Stimulated activated CD4-positive, alpha-beta T cell treated with anti-CD3 and anti-CD28 coated beads, Interleukin-15, amount 100 ng/mL, for 24 hours (primary cell): ENCODE results near the gene COPS8.
A peak's percentile ranks its signal among the peaks of the same experiment; 100 is the strongest.

ENCODE experiments used
- DNase-seq: peaks from one replicate; pipeline ENCODE4 v3.0.0-alpha.2; 2020

The COPS8 gene

GRCh38 chr2:237066396-237066795 lies 19.3 kb upstream of the COPS8 start:
- DNase-seq, result no peak

- DNase-seq, result no peak
These were observed 17.6 kb upstream of the COPS8 start for GRCh38 chr2:237068005-237068576.

GRCh38 chr2:237072067-237072931 lies 13.4 kb upstream of the COPS8 start:
- DNase-seq, result peak; percentile 76

GRCh38 chr2:237073552-237073951 lies 12.1 kb upstream of the COPS8 start:
- no peak for DNase-seq

GRCh38 chr2:237074211-237074993 lies 11.3 kb upstream of the COPS8 start:
- no peak for DNase-seq

- no peak for DNase-seq
These were observed 9.7 kb upstream of the COPS8 start for GRCh38 chr2:237075749-237076599.

GRCh38 chr2:237081596-237081995 lies 4.1 kb upstream of the COPS8 start:
- DNase-seq, result no peak

GRCh38 chr2:237083026-237083425 lies 2.7 kb upstream of the COPS8 start:
- no peak for DNase-seq

GRCh38 chr2:237084444-237084843 lies 1.2 kb upstream of the COPS8 start:
- DNase-seq, result no peak

GRCh38 chr2:237090906-237091305 lies 5.2 kb downstream of the COPS8 start:
- no peak for DNase-seq

- DNase-seq, result no peak
These were observed 6.2 kb downstream of the COPS8 start for GRCh38 chr2:237091779-237092436.

GRCh38 chr2:237092506-237092905 lies 6.8 kb downstream of the COPS8 start:
- no peak for DNase-seq

GRCh38 chr2:237092920-237093781 lies 7.5 kb downstream of the COPS8 start:
- DNase-seq, result no peak

- DNase-seq, result no peak
These were observed 10.5 kb downstream of the COPS8 start for GRCh38 chr2:237096201-237096600.

GRCh38 chr2:237096911-237097310 lies 11.2 kb downstream of the COPS8 start:
- no peak for DNase-seq

GRCh38 chr2:237097326-237097910 lies 11.7 kb downstream of the COPS8 start:
- DNase-seq, result no peak

- no peak for DNase-seq
These were observed 12.4 kb downstream of the COPS8 start for GRCh38 chr2:237097911-237098702.

GRCh38 chr2:237099804-237100203 lies 14.1 kb downstream of the COPS8 start:
- no peak for DNase-seq

GRCh38 chr2:237101118-237101979 lies 15.7 kb downstream of the COPS8 start:
- DNase-seq, result no peak
